Mesendoderm (in vitro differentiated cells): Measurements from ENCODE around the gene CTIF.

Experiments
- DNase-seq: peaks from one replicate; pipeline ENCODE4 v3.0.0; 2013
- H2AK5ac ChIP-seq: 2 replicates; pipeline ENCODE4 v1.6.1; 2013; ENCODE audit warnings: low read length, inconsistent platforms
- H2BK120ac ChIP-seq: 2 replicates; pipeline ENCODE4 v1.6.1; 2013; ENCODE audit warnings: low read depth, mild to moderate bottlenecking, low read length, moderate library complexity, mixed read lengths
- H2BK15ac ChIP-seq: replicated peaks from 2 replicates; pipeline ENCODE4 v1.6.1; 2013; ENCODE audit warnings: low read depth, mild to moderate bottlenecking, moderate library complexity
- H2BK5ac ChIP-seq: 2 replicates; pipeline ENCODE4 v1.6.1; 2013; ENCODE audit warnings: low read length, inconsistent platforms
- H3K18ac ChIP-seq: 2 replicates; pipeline ENCODE4 v1.6.1; 2013; ENCODE audit warnings: mild to moderate bottlenecking, low read length, mixed read lengths
- H3K23ac ChIP-seq: one replicate; pipeline ENCODE4 v1.6.1; 2013; ENCODE audit warnings: low read length
- H3K27ac ChIP-seq: 2 replicates; pipeline ENCODE4 v1.5.1; 2013; ENCODE audit warnings: low read depth, mild to moderate bottlenecking, inconsistent platforms, low read length, moderate library complexity
- H3K27me3 ChIP-seq: 2 replicates; pipeline ENCODE4 v1.6.1; 2013; ENCODE audit warnings: low read length, control low read depth, mild to moderate bottlenecking, inconsistent platforms; ENCODE audit not compliant: insufficient read depth, poor library complexity
- H3K36me3 ChIP-seq: 2 replicates; pipeline ENCODE4 v1.6.1; 2013; ENCODE audit warnings: low read length, inconsistent platforms; ENCODE audit not compliant: control insufficient read depth, insufficient read depth
- H3K4ac ChIP-seq: one replicate; pipeline ENCODE4 v1.6.1; 2013; ENCODE audit warnings: low read depth, mild to moderate bottlenecking, low read length, moderate library complexity
- H3K4me1 ChIP-seq: 2 replicates; pipeline ENCODE4 v1.6.1; 2013; ENCODE audit warnings: low read depth, low read length, inconsistent platforms; ENCODE audit not compliant: control insufficient read depth
- H3K4me2 ChIP-seq: 2 replicates; pipeline ENCODE4 v1.6.1; 2013; ENCODE audit warnings: low read length
- H3K4me3 ChIP-seq: 2 replicates; pipeline ENCODE4 v1.5.1; 2013; ENCODE audit warnings: mild to moderate bottlenecking, low read length
- H3K56ac ChIP-seq: one replicate; pipeline ENCODE4 v1.6.1; 2013; ENCODE audit warnings: low read length
- H3K79me1 ChIP-seq: 2 replicates; pipeline ENCODE4 v1.6.1; 2013; ENCODE audit warnings: low read length, inconsistent platforms
- H3K79me2 ChIP-seq: 2 replicates; pipeline ENCODE4 v1.6.1; 2013; ENCODE audit warnings: mild to moderate bottlenecking, low read length; ENCODE audit not compliant: control insufficient read depth, insufficient read depth
- H3K9ac ChIP-seq: 2 replicates; pipeline ENCODE4 v1.6.1; 2013; ENCODE audit warnings: low read length, inconsistent platforms
- H4K5ac ChIP-seq: one replicate; pipeline ENCODE4 v1.6.1; 2013; ENCODE audit warnings: low read length
- H4K8ac ChIP-seq: one replicate; pipeline ENCODE4 v1.6.1; 2013; ENCODE audit warnings: low read depth, mild to moderate bottlenecking, control low read depth, low read length, moderate library complexity
- WGBS: extraction: QIAGEN DNeasy Blood & Tissue Kit; methylation state at CpG from one replicate; pipeline ENCODE4 v1.1.7; 2013; ENCODE audit warnings: low lambda C conversion rate, missing lambda C conversion rate; ENCODE audit not compliant: insufficient coverage; ENCODE audit errors: extremely low coverage; 5-methylcytosine and 5-hydroxymethylcytosine counted together

The CTIF gene

DNA sequence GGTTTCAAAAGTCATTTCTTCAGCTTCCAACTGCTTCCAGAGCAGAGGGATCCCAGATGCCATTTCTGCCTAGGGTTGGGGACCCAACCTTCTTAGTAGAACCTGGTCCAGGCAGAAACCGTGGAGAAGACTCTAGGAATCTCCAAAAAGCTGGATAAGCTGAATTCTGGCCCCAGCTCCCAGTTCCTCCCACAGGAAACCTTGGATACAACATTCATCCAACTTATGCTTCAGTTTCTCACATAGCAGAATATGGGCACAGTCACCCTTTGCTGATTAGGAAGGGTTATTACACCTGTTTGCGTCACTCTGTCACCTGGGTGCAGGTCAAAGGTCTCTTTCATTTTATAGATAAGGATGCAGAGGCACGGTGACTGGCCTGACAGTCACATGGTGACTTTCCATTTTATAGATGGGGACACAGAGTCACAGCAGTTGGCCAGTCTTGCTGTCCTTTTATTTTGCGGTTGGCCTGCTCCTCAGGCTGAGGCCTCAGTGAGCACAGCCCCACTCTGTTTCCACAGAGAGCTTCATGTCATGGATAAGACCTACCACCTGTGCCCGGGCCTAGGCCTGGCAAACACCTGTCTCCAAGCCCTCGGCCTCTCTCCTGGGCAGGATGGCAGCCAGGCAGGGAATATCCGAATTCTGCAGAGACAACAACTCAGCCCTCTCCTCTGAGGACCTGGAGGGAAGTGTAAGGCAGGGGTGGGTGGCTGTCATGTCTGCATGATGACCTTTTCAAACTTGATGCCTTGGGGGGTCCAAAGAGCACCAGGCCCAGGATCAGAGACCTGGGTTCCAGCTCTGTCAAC, 263.1 kb downstream of the CTIF start:
- no peak overlapping the region for H3K4me3 ChIP-seq
- H3K36me3 ChIP-seq, result no peaks in the 10 kb centered on the region
- DNase-seq, result no peak
- H3K27me3 ChIP-seq, result no peaks in the 10 kb centered on the region
- peak overlapping the region; percentile 19 for H3K4ac ChIP-seq
- no peaks in the 10 kb centered on the region for H3K79me1 ChIP-seq
- H3K4me1 ChIP-seq, result peaks cover 13% of the 10 kb centered on the region
- H2AK5ac ChIP-seq, result no peak overlapping the region
- no peak overlapping the region for H4K5ac ChIP-seq
- H3K79me2 ChIP-seq, result no peaks in the 10 kb centered on the region
- no peak overlapping the region for H2BK15ac ChIP-seq
- H3K18ac ChIP-seq, result peak overlapping the region; percentile 7
- WGBS, result no CpG with 5 or more reads among the region's 7 CpGs
- peak overlapping the region; percentile 17 for H2BK120ac ChIP-seq
- peak overlapping the region; percentile 51 for H3K56ac ChIP-seq
- H3K23ac ChIP-seq, result no peak overlapping the region
- no peak overlapping the region for H3K4me2 ChIP-seq
- H3K9ac ChIP-seq, result no peak overlapping the region
- no peak overlapping the region for H4K8ac ChIP-seq
- peak overlapping the region; percentile 33 for H2BK5ac ChIP-seq
- peak overlapping the region; percentile 60 for H3K27ac ChIP-seq

DNA sequence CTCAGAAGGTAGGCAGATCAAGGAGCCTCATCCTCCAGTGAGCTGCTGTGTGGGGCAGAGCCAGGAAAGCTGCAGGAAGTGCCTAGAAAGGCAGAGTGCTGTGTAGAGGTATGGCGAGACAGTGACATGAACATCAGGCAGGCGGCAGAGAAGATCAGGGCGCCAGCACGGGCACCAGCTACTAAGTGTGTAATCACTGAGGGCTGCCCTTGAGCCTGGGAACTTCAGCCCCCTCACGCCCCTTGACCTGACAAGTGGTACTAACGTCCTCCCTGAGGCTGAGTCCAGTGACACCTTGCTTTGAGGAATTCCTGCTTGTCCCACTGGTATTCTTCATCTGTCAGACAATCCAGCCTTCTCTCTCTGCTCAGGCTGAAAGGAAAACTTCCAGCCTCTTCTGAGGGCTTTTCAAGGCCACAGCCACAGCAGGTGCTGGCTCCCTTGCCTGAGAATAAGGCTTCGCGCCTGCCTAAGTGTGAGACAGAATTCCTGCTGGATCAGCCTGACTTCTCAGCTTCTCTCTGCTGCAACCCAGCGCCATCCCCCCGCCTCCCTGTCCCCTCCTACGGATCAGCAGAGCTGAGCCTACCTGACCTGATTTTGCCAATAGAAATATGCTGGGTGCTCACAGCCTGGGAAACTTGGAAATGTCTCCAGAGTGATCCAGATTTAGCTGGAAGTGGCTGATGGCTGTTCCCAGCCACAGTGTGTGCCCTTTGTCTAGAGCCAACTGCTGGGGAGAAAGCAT, 263.9 kb downstream of the CTIF start:
- Histone ChIP-seq H3K27ac (peak overlapping the region; percentile 60), H2BK120ac (peak overlapping the region; percentile 17), H3K4ac (peak overlapping the region; percentile 19), H2BK5ac (peak overlapping the region; percentile 41), H4K5ac (no peak overlapping the region), H3K56ac (peak overlapping the region; percentile 51), H2BK15ac (no peak overlapping the region), H3K23ac (no peak overlapping the region), H3K36me3 (no peaks in the 10 kb centered on the region), H3K79me2 (no peaks in the 10 kb centered on the region), H3K4me3 (no peak overlapping the region), H3K18ac (peak overlapping the region; percentile 7), H3K4me1 (peaks cover 13% of the 10 kb centered on the region), H3K9ac (no peak overlapping the region), H2AK5ac (no peak overlapping the region), H3K4me2 (no peak overlapping the region), H4K8ac (no peak overlapping the region), H3K27me3 (no peaks in the 10 kb centered on the region), H3K79me1 (no peaks in the 10 kb centered on the region)
- no CpG with 5 or more reads among the region's 11 CpGs for WGBS
- peak; percentile 94 for DNase-seq

DNA sequence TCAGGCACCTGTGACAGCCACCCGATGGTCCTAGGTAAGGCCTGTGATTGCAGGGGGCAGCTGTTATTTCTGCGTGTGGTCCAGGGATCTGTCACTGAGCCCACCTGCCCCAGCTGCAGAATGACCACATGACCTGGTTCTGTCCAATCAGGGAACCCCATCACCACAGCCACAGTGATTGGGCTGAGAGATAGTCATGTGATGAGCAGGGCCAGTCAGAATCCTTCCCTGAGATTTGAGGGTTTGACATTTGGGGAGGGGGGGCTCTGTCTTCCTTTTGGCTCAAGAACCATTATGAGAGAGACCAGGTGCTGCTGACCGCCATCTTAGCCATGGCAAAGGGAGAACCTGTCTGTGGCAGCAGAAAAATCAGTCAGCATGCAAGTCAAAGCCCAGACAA, 264.7 kb downstream of the CTIF start:
- no peak overlapping the region for H3K23ac ChIP-seq
- H3K27ac ChIP-seq, result no peak overlapping the region
- H3K36me3 ChIP-seq, result no peaks in the 10 kb centered on the region
- no peak overlapping the region for H2BK5ac ChIP-seq
- no peaks in the 10 kb centered on the region for H3K27me3 ChIP-seq
- H3K56ac ChIP-seq, result no peak overlapping the region
- no peaks in the 10 kb centered on the region for H3K79me2 ChIP-seq
- no peak overlapping the region for H3K4me3 ChIP-seq
- H3K9ac ChIP-seq, result no peak overlapping the region
- H3K18ac ChIP-seq, result no peak overlapping the region
- peaks cover 10% of the 10 kb centered on the region for H3K4me1 ChIP-seq
- H3K4ac ChIP-seq, result peak overlapping the region; percentile 1
- H4K8ac ChIP-seq, result no peak overlapping the region
- no peak for DNase-seq
- no peak overlapping the region for H2BK120ac ChIP-seq
- H2BK15ac ChIP-seq, result no peak overlapping the region
- no peaks in the 10 kb centered on the region for H3K79me1 ChIP-seq
- H2AK5ac ChIP-seq, result peak overlapping the region; percentile 24
- H4K5ac ChIP-seq, result no peak overlapping the region
- whole genome bisulfite sequencing, result no CpG with 5 or more reads among the region's 3 CpGs
- no peak overlapping the region for H3K4me2 ChIP-seq

DNA sequence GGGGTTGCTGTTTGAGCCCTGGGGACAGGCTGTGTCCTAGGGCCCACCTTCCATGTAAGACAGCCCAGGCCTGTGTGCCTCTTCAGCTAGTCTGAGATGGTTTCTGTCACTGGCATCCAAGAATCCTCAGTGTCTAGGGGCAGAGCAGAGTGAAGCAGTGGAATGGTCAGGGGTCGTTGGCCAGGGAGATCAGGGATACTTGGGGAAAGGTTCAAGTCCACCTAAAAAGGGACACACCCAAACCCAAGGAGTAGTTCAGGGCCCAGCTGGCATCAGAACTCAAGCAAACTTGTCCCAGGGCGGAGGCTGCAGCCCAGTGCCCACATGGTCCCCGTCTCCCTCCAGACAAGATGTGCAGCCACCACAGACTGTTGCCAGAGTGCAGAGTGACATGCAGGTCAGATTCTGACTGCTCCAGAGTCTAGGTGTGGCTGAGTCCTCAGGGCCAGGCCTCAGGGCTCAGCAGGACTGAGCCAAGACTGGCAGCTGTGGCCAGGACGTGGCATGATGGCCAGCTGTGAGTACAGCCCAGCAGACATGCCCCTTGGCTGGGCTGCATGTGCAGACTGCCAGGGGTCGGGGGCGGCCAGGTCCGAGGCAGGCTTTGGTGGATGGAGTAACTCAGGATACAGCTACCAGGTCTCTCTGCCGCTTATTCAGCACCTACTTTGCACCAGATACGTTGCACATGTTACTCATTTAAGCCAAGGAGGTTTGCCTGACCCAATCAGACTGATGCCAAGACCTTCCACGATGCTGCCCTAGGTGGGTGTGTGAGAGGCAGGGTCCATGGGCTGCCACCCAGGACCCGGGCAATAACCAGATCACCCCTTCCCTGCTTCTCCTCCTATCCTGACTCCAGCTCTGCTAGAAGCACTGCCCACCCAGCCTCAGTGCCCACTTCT, 265.4 kb downstream of the CTIF start:
- no peak overlapping the region for H3K4me3 ChIP-seq
- H2BK15ac ChIP-seq, result no peak overlapping the region
- no peak for DNase-seq
- H2AK5ac ChIP-seq, result peak overlapping the region; percentile 19
- H4K8ac ChIP-seq, result no peak overlapping the region
- no peaks in the 10 kb centered on the region for H3K79me2 ChIP-seq
- no peak overlapping the region for H2BK5ac ChIP-seq
- no peak overlapping the region for H4K5ac ChIP-seq
- H3K56ac ChIP-seq, result peak overlapping the region; percentile 19
- no peak overlapping the region for H3K4me2 ChIP-seq
- H3K23ac ChIP-seq, result no peak overlapping the region
- H2BK120ac ChIP-seq, result no peak overlapping the region
- no peak overlapping the region for H3K18ac ChIP-seq
- no peak overlapping the region for H3K9ac ChIP-seq
- H3K27me3 ChIP-seq, result no peaks in the 10 kb centered on the region
- H3K4ac ChIP-seq, result peak overlapping the region; percentile 1
- no peak overlapping the region for H3K27ac ChIP-seq
- H3K79me1 ChIP-seq, result no peaks in the 10 kb centered on the region
- H3K36me3 ChIP-seq, result no peaks in the 10 kb centered on the region
- WGBS, result no CpG with 5 or more reads among the region's 11 CpGs
- peaks cover 10% of the 10 kb centered on the region for H3K4me1 ChIP-seq

DNA sequence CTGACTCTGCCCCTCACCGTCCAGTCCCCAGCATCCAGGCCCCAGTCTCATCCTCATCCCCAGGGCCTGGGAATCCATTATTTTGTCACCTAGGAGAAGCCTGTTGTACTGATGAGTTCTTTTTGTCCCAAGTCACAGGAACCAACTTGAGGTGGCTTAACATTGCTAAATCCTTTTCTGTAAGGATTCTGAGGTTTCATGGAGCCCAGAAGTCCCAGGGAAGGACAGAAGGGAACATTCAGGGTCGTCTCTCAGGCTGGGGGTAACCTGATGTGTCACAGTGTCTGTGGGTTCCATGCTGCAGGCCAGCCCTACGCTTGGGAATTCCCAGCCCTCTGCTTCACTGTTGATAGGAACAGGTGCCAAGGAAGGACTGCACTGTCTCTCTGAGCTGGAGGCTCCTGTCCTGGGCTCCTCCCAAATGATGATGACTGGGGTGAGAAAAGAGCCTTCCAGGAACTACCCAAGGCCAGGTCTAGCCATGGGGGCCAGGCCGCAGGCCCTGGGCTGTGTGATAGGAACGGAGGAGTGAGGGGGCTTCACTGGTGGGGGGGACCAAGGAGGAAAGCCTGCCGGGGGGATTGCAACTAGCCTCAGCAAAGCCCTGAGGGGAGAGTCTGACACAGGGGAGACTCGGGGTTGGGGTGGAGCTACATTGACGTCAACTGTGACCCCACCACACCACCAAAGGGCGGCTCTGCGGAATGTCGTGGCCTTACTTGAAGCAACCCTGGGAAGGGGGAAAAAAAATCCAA, 266.2 kb downstream of the CTIF start:
- Histone ChIP-seq H4K5ac (no peak overlapping the region), H3K56ac (no peak overlapping the region), H3K27ac (no peak overlapping the region), H2BK5ac (no peak overlapping the region), H3K23ac (no peak overlapping the region), H3K18ac (no peak overlapping the region), H3K4me3 (no peak overlapping the region), H3K4me1 (peaks cover 10% of the 10 kb centered on the region), H3K4ac (no peak overlapping the region), H3K9ac (no peak overlapping the region), H4K8ac (no peak overlapping the region), H2BK15ac (no peak overlapping the region), H3K79me1 (no peaks in the 10 kb centered on the region), H3K36me3 (no peaks in the 10 kb centered on the region), H2AK5ac (no peak overlapping the region), H2BK120ac (no peak overlapping the region), H3K79me2 (no peaks in the 10 kb centered on the region), H3K27me3 (no peaks in the 10 kb centered on the region), H3K4me2 (no peak overlapping the region)
- WGBS, result no CpG with 5 or more reads among the region's 11 CpGs
- no peak for DNase-seq
